GM18520 (cell line): ENCODE results near the gene FBXO36.
A peak's percentile ranks its signal among the peaks of the same experiment; 100 is the strongest.
"Not testable (repeated sequence)": the region's sequence is repeated elsewhere in the genome, so short reads cannot be mapped to it uniquely, and the experiment has no call there.

Experiments used
- ATAC-seq: cut with Tn5 transposase; IDR thresholded peaks from one replicate; pipeline ENCODE4 v1.9.1; 2021; ENCODE audit not compliant: unreplicated experiment

Gene FBXO36

DNA sequence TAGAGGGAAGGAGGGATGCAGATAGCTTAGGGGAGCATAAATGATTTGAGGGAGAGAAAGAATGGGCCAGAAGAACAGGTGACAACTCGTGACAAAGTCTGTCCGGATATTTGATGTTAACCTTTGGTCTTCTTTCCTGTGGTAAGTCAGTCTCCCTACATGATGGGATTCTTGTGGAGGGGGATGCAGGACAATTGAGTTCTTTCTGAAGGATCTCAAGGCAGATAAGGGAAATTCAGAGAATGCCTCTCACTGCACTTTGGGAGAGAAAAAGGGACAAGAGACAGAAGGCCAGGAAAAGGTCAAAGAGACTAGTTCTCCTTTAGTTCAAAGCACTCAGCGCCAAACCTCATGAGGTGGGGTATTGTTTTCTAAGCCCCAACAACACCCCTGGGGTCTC, 34.2 kb downstream of the FBXO36 start:
- ATAC-seq: no peak

DNA sequence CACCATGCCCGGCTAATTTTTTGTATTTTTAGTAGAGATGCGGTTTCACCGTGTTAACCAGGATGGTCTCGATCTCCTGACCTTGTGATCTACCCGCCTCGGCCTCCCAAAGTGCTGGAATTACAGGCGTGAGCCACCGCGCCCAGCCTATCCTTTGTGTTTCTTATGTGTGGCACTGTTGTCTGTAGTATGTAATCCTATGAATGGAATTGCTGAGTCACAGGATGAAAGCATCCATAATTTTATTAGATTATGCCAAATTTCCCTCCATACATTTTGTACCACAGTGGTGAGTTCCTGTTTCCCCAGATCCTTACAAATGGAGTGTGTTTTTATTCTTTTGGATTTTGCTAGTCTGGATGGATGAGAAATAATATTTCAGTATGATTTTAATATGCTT, 41.3 kb downstream of the FBXO36 start:
- not testable (repeated sequence) for ATAC-seq

DNA sequence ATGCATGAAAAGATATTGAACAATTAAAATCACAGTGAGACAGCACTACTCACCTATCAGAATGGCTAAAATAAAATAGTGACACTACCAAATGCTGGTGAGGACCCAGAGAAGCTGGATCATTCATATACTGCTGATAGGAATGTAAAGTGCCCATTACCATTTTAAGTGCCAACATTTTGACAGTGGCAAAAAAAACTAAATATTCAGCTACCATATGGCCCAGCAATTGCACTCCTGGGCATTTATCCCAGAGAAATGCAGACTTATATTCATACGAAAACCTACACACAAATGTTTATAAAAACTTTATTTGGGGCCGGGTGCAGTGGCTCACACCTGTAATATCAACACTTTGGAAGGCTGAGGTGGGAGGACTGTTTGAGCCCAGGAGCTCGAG, 47.6 kb downstream of the FBXO36 start:
- ATAC-seq: no peak

DNA sequence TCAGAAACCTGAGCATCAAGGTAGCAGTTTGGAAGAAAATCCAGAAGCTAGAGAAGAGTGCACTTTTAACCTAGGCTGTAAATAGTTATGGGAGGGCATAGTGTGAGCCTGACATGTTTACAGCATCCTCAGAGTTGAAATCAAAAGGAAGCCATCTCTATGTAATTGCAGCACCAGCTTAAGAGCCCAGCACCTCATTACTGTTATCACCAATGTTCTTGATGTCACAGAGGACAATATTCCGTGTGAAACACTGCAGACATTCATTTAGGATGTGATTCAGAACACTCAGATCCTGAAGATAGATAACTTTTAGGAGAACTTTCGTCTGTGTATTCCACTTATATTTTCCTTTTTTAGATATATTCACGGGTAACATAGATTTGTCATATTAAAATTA, 48.1 kb downstream of the FBXO36 start:
- ATAC-seq: no peak

DNA sequence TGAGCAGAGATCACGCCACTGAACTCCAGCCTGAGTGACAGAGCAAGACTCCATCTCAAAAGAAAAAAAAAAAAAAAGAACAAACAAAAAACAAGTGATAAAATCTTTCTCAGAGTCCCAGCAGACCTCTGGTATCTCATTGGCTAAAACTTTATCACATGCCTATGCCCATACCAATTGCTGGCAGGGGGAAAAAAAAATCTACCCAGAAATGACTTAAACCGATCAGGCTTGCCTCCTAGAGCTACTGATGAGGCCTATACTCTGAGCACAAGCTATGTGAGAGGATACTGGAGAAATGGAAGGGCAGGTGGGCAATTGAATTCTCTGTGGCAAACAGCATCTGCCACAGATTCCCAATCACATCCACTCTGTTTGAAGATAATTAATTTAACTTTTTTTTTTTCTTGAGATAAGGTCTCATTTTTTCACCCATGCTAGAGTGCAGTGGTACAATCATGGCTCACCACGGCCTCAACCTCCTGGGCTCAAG, 49.0 kb downstream of the FBXO36 start:
- ATAC-seq: no peak

- no peak for ATAC-seq
These were observed 52.0 kb downstream of the FBXO36 start for GRCh38 chr2:229974266-229974665.

GRCh38 chr2:229980431-229981184, 58.3 kb downstream of the FBXO36 start:
- ATAC-seq: no peak

DNA sequence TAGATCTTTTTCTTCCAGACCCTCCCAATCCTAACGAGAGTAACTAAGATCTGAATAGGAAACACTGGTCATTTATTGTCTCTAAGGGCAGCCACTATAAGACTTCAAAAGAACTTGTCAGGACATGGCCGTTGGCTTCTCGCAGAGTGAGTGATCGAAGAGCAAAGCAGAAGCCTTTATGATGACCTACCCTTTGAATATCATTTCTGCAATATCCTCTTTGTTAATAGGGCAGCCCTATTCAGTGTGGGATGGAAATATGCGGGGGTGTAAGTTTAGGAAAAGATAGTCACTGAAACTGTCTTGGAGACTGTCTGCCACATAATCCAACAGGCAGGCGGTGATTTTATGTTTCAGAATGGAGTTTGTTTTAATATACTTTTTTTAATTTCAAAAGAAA, 70.9 kb downstream of the FBXO36 start:
- no peak for ATAC-seq

- no peak for ATAC-seq
These were observed 74.0 kb downstream of the FBXO36 start for GRCh38 chr2:229996320-229996719.

DNA sequence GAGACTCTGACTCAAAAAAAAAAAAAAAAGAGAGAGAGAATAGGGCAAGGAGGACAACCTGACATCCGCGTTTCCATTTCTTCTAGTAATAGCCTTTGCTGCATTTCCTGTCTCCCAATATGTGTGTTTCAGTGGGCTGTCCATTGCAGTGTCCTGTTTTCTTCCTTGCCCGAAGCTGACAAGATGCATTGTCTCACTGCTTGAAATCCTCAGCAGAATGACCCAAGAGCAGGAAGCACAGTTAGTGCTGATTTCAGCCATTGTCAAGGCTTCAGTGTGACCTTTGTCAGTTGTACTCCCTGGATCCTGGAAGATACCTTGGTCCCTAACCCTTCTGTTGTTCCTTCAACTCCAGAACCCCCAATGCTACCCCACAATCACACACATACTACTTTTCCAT, 75.3 kb downstream of the FBXO36 start:
- ATAC-seq: no peak

DNA sequence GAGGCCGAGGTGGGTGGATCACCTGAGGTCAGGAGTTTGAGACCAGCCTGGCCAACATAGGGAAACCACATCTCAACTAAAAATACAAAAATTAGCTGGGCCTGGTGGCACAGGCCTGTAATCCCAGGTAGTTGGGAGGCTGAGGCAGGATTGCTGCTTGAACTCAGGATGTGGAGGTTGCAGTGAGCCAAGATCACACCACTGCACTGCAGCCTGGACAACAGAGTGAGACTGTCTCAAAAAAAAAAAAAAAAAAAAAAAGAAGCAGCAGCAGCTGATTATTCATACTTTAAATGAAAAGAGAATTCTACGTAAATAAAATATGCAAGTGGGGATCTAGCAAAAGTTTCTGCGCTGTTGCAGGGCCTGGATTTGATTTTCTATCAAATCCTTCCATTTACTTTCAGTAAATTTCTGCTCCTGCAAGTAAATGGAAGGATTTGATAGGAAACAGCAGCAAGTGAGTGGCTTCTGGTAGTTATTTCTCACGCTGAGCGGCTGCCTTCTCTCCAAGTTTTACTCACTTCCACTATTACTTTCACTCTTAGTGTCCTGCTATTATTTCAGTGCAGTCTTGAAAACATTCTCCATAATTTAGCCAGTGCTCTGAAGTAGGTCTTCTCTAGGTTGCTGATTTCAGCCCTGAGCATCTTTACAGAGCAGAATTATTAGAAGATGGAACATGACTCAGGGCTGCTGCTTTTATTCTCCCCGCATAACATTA, 78.0 kb downstream of the FBXO36 start:
- peak; percentile 87 for ATAC-seq

- ATAC-seq: no peak
These were observed 85.8 kb downstream of the FBXO36 start for GRCh38 chr2:230007931-230008707.

DNA sequence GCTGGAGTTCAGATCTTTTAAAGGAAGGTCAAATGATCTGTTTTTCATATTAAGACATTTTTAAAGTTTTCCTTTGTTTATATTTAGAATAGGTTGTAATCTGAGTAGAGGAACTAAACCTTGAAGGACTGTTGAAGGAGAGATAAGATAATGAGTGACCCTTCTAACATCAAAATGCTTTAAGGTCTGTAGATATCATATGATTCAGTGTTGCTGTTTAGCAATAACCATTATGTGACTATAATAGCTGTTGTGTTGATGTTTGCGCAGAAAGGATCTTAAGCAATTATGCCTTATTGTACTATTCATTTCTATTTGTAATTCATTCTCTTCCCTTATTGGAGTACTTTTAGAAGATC, 86.4 kb downstream of the FBXO36 start:
- ATAC-seq: no peak

DNA sequence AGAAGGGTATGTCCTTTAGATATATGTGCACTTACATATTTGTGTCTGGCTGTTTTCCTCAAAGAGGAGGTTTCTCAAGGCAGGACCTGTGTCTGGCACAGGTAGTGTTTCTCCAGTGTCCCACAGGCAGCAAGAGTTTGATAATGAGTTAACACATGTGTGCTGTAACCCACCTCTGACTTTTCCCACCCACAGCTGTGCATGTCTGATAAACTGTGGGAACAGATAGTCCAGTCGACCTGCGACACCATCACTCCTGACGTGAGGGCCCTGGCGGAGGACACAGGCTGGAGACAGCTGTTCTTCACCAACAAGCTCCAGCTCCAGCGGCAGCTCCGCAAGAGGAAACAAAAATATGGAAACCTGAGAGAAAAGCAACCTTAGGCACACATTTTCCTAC, 88.2 kb downstream of the FBXO36 start:
- no peak for ATAC-seq

- no peak for ATAC-seq
These were observed 89.3 kb downstream of the FBXO36 start for GRCh38 chr2:230011617-230012016.

DNA sequence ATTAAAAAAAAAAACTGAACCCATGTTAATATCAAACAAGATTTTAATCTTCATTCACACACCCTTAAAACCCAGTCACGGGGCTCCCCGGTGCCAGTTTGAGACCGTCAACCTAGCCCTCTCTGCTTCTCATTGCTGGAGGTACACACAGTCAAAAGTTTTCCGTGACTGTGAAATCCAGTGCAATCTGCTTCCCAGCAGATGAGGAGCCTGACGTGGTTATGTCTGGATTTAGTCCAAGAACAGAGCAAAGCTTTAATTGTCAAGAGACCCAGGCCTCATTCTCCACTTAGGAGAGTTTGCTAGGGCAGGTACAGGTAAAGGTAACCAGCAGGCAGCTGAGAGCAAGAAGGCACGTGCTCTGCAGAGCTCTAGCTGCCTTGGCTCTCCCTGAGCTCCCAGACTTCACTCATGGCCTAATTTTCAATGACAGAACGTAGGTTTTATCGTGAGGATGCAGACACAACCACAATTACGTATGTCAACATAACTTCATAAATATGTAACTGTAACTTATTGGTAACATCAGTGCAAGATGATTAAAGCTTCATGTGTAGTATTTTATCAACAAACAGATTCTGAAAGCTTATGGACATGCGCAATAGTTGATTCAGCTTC, 90.1 kb downstream of the FBXO36 start:
- no peak for ATAC-seq

GRCh38 chr2:230016844-230017243, 94.5 kb downstream of the FBXO36 start:
- no peak for ATAC-seq

DNA sequence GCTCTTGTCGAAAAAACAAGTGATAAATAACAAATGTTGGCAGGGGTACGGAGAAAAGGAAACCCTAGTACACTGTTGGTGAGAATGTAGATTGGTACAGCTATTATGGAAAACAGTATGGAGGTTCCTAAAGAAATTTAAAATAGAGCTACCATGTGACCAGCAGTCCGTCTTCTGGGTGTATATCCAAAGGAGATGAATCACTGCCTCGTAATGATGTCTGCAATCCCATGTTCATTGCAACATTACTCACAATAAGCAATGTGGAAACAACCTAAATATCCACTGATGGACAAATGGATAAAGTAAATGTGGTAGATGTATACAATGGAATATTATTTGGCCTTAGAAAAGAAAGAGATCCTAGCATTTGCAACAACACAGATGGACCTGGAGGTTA, 95.8 kb downstream of the FBXO36 start:
- no peak for ATAC-seq

GRCh38 chr2:230019742-230020141, 97.4 kb downstream of the FBXO36 start:
- no peak for ATAC-seq

- no peak for ATAC-seq
These were observed 101.0 kb downstream of the FBXO36 start for GRCh38 chr2:230023313-230023712.

DNA sequence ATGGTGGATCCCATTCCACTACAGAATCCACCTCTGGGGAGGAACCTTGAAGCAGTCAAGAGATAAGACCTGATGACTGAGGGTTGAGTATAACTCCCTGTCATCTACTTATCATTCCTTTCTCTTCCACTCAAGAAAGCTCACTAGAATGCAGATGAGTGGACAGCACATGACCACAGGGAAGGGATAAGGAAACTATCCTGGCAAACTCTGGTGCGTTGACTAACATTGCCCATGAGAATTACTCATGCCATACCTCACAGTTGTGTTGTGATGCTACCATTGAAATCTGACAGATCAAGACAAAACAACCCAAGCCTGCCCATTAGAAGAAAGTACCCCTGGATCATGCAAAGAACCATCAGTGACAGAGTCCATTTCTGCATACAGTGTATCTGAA, 119.9 kb downstream of the FBXO36 start:
- no peak for ATAC-seq
